GM21447 (cell line): Measurements from ENCODE around the gene SLC15A4.
A peak's percentile ranks its signal among the peaks of the same experiment; 100 is the strongest.
"Not testable (repeated sequence)": the region's sequence is repeated elsewhere in the genome, so short reads cannot be mapped to it uniquely, and the experiment has no call there.

Experiments
- ATAC-seq: cut with Tn5 transposase; IDR thresholded peaks from one replicate; pipeline ENCODE4 v1.9.1; 2021; ENCODE audit not compliant: unreplicated experiment

SLC15A4 gene

GRCh38 chr12:128823916-128824839 is at the start of gene SLC15A4:
Gene SLC15A4 (minus strand): TSS chr12:128823958. CDS start chr12:128823943, 15 bp downstream.
- peak; percentile 62 for ATAC-seq

GRCh38 chr12:128872303-128872702 is 48.5 kb upstream of the SLC15A4 start:
- no peak for ATAC-seq

- no peak for ATAC-seq
Observed at GRCh38 chr12:128871516-128871892, 47.7 kb upstream of the SLC15A4 start.

- ATAC-seq: no peak
Observed at GRCh38 chr12:128867466-128867865, 43.7 kb upstream of the SLC15A4 start.

- ATAC-seq: no peak
Observed at GRCh38 chr12:128864516-128865186, 40.9 kb upstream of the SLC15A4 start.

GRCh38 chr12:128863957-128864356 is 40.2 kb upstream of the SLC15A4 start:
- no peak for ATAC-seq

- no peak for ATAC-seq
Observed at GRCh38 chr12:128861226-128862016, 37.7 kb upstream of the SLC15A4 start.

- ATAC-seq: no peak
Observed at GRCh38 chr12:128859311-128859710, 35.6 kb upstream of the SLC15A4 start.

- ATAC-seq: no peak
Observed at GRCh38 chr12:128857133-128857763, 33.5 kb upstream of the SLC15A4 start.

- ATAC-seq: no peak
Observed at GRCh38 chr12:128856791-128857078, 33.0 kb upstream of the SLC15A4 start.

- no peak for ATAC-seq
Observed at GRCh38 chr12:128856035-128856790, 32.5 kb upstream of the SLC15A4 start.

- no peak for ATAC-seq
Observed at GRCh38 chr12:128853600-128854197, 29.9 kb upstream of the SLC15A4 start.

- no peak for ATAC-seq
Observed at GRCh38 chr12:128852885-128853599, 29.3 kb upstream of the SLC15A4 start, which contains the start of gene GLT1D1. Gene GLT1D1 (plus strand): TSS chr12:128853478. CDS start chr12:128853582, 104 bp downstream.

GRCh38 chr12:128852026-128852698 is 28.4 kb upstream of the SLC15A4 start:
- no peak for ATAC-seq

GRCh38 chr12:128851429-128851828 is 27.7 kb upstream of the SLC15A4 start:
- ATAC-seq: not testable (repeated sequence)

GRCh38 chr12:128850400-128850799 is 26.6 kb upstream of the SLC15A4 start:
- ATAC-seq: no peak

GRCh38 chr12:128849806-128850205 is 26.0 kb upstream of the SLC15A4 start:
- not testable (repeated sequence) for ATAC-seq

GRCh38 chr12:128848371-128848770 is 24.6 kb upstream of the SLC15A4 start:
- no peak for ATAC-seq

- not testable (repeated sequence) for ATAC-seq
Observed at GRCh38 chr12:128846671-128847070, 22.9 kb upstream of the SLC15A4 start.
